ENCODE measurements around the gene SLC35B4.

- TF ChIP-seq CTCF (IDR thresholded peaks at IDR 0.05; ENCODE audit: borderline replicate concordance, extremely low read depth, low read length, poor library complexity, severe bottlenecking) (no peak), EZH2 (IDR thresholded peaks at IDR 0.05; ENCODE audit: borderline replicate concordance, low read depth, low read length, severe bottlenecking) (no peak)
Observed at GRCh38 chr7:134246347-134246746, 70.4 kb downstream of the SLC35B4 start.
